OCI-M2 (cell line): ENCODE results near the gene KCND2.

Experiments
- DNase-seq: peaks from one replicate; lab custom pipeline; 2025; ENCODE audit not compliant: unreplicated experiment; lab: John Stamatoyannopoulos, UW

KCND2 gene

DNA sequence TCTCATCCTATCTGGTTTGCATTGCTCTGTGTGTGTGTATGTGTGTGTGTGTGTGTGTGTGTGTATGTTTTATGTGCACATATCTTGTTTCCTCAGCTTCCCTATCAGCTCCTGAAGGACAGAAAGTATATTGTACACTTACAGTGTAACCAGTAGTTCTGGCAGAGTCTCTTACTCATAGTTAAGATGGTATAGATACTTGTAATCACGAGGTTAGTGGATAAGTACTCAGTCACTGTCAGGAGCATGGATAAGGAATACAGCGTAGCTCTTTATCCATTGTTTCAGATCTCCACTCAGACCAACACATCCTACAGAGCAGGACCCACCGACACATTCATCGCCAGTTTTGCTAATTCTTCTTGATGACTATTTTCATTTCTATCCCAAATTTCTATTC lies 309.9 kb downstream of the KCND2 start:
- DNase-seq = no peak

DNA sequence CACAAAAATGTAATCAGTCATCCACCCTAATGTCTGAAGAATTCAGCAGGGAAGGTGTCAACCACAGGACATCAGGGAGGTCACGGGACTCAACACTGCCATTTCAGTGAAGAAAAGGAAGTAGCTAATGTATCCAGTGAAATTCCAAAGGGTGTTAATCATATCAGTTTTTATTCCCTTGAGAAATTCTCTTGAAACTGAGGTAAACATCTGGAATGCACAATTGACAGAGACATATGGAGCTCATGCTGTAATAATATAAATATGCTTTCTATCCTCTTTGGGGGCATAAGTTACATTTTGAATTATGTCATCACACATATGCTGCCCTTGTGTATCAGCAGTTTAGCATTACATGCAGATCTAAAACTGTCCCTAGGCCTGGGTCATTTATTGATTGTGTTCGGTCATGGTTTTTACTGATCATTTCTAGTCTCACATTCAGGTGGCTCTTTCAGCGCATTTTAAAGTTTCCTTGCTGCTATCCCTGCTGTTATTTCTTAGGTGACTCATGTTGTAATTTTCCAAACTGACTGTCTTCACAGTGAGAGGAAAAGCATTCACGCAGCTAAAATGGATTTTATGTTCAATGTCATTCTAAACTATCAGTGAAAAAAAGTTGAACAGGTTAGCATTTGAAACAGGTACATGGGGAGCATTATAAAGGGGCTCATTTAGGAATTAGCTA lies 311.1 kb downstream of the KCND2 start:
- DNase-seq = no peak

DNA sequence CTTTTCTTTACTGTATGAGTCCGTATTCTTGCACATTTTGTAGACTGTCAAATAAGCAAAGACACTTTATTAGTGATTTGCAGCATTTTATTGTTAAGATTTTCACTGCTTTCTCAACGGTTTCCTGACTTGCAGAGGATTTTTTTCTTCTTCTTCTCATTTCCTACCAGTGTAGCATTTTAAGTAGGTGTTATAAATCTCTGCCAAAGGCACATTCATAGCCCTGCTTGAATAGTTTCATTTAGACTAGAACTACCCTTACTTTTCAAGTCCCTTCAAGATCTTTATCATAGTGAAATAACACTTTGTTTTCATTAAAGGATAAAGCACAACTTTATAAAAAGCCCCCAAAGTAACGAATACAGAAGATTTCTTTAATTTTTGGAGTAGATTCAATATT lies 313.6 kb downstream of the KCND2 start:
- DNase-seq = no peak

DNA sequence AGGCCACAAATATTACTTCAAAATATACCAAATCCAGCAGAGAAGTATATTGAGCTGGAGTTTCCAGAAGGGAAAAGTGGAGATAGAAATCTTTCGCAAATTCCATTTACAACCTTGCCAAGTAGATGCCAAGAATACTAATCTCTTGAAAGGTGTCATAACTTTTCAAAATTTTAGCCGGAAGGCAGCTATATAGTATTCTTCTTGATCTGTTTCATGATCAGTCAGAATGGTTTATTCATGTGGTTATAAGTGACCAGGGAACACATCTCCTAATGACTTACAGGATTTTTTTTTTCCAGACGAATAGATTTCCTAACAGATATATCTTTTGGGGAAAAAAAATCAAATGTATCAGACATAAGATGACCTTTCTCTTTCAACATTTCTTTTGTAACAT lies 314.3 kb downstream of the KCND2 start:
- DNase-seq = no peak

DNA sequence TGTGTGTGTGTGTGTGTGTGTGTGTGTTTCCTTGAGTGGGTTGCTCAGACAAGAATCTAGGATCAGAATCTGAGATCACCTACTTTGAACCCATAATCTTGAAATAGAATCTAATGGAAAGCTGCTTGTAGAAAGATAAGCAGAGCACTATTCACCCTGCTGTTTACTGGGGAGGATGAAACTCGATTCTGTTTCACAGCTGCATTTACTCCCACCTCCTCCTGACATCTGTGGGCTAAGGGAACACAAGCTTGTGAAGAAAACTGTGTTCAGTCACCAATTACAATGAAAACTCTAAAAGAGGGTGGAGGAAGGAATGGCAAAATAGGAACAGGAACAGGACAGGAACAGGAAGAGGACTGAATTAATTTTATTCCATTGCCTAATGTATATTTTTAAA lies 315.4 kb downstream of the KCND2 start:
- no peak for DNase-seq

DNA sequence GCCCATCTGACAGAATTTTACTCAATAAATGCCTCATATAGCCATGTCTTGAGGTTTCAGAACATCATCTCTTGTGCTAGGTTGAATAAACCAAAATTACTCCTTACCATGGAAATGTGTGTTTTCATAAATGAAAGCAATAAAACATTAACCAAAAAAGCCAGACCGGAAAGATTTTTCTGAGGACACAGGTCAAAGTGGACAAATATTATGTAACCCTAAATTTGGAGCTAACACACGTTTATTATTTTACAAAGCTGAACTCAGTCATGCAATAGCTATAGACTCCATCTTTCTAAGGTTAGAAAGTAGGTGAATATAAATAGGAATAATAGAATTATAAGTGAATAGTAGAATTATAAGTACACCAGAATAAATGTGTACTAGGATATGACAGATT lies 315.9 kb downstream of the KCND2 start:
- no peak for DNase-seq

DNA sequence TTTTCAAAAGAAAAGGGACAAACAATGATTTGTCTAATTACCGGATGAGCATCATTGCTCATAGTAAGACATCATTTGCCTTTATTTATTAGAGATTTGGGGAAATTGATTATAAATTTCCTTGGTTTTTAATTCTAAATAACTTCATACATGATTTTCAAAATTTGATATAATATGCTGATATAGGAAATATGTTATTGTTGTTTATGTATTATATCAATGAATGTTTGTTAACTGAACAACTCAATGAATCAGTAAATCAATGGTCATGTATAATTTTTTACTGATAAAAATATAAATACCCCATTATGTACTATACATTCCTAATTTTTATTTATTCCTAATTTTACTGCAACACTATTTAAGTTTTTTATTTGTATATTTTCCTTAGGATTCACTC lies 327.6 kb downstream of the KCND2 start:
- no peak for DNase-seq

DNA sequence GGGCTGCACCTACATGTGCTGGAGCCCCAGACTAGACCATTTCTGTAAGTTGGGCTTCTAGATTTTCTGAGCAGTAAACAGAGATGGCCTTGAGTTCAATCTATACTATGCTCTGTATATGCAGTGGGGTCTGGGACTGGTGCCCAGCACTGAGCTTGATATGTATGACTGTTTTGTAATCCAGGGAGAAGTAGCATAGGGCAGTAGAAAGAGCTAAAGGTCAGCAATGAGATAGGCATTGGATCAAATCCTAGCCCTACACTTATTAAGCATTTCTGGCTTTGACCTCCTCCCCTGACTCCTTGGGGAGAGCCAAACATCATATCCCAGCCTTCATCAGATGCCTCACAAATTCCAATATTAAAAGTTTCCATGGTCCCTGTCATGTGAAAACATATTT lies 330.4 kb downstream of the KCND2 start:
- no peak for DNase-seq

DNA sequence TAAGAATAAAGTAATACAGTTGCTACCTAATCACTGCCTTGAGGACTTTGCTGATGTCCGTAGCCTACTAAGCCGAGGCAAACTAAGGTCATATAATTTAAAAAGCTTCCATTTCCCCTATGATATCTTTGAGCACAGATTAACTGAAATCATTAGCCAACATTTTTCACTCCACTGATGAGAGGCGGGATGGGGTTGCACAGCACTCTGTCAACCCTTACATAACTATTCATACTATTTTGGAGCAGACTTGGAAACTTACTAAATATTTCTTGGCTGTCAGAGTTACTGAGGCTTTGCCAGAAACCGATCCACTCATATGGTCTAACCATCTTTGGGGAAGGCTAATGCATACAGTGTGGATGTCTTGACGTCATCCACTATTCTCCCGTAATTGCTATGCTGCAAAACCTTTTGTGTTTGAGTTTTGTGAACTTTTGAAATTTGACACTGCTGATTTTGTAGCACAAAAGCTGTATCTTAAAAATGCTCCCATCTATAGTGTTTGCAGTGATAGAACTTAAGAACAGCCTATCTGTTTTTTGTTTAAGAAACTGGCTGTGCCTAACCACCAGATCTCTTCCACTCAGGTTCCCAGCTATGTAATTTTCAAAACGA lies 336.3 kb downstream of the KCND2 start:
- DNase-seq = no peak

DNA sequence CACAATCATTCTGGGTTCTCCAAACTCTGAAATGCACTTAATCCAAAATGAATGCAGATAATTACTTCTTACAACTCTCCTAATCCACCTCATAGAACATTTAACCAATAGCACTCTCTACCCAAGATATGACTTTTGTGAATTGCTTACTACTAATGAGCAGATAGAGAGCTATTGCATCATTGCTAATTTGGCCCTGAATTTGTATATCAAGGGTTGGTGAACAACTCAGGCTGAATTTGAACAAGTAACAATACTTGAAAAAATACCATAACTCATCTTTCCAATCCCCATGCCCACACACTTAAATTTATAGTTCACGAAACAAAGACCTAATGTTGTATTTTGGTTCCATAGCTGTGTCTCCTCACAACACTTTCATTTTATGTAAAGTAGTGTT lies 339.0 kb downstream of the KCND2 start:
- no peak for DNase-seq

DNA sequence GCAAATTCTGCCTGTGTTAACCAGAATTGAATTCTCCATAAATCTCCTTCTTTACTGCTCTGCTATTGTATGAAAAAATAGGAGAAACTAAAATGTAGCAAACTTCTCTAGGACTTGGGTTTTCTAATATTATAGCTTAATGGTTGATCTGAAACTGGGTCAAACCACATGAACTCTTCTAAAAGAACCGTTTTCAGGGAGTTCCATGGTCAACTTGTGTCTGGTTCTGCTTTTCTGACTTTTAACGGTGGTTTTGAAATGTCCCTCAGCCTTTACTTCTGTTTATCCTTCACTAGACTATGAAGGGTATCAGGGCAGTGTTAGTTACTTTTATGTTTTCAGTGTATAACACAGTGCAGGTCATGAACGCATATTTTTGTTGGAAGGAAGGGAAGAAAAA lies 342.7 kb downstream of the KCND2 start:
- DNase-seq = no peak

DNA sequence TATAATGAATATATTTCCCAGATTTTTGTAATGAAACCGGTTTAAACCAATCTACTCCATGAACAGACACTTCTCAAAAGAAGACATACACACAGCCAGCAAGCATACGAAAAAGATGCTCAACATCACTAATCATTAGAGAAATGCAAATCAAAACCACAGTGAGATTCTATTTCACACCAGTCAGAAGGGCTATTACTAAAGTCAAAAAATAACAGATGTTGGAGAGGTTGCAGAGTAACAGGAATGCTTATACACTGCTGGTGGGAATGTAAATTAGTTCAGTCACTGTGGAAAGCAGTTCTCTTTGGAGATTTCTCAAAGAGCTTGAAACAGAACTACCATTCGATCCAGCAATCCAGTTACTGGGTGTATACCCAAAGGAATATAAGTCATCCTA lies 344.3 kb downstream of the KCND2 start:
- DNase-seq = no peak

DNA sequence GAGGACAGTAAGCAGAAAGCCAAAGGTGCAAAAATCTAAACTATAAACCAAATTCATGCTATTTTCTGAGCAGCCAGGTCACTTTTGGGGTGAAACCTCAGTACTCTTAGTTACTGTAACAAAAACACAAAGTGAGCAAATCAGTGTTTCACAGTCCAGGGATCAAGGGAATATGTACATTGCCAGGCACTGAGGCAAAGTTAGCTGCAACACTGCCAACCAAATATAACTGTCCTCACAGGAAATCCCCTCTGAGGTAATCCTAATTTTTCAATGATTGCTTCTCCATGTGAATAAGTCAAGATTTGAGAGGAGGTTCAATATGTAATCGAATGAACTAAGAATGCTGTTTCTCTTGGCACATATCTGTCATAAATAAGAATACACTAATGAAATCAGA lies 355.3 kb downstream of the KCND2 start:
- no peak for DNase-seq

DNA sequence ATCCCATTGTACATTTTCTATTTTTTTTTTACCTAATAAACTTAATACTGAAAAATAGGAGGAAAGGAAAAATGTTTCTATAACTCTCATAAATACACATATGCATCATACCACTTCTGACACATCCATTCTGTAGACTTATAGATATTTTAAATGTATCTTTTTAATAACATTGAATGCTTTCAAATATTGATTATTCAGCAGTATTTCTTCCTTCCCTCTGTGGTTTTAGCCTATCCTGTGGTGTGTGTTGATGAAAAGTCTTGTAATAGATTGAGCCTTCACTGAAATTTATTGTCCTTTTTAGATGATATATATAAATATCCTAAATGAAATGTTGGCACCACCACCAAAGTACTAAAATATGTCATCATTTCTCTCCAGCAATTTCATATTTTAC lies 366.9 kb downstream of the KCND2 start:
- no peak for DNase-seq

DNA sequence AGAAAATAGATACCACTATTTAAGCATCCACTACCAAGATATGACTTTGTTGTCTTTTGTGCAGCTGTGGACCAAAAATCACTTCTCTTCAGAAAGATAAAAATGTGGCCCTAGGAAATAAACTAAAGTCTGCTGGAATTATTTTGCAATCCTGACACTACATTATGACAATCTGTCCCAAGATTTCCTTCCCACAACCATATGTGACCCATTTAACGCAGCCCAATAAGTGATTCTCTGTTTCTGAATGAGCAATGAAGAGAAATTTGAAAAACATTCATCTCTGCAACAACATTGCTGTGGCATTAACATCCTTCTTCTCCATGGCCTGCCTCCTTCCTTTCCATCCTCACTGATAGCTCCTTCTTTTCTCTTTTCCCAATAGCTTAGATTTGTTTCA lies 373.0 kb downstream of the KCND2 start:
- DNase-seq = no peak

DNA sequence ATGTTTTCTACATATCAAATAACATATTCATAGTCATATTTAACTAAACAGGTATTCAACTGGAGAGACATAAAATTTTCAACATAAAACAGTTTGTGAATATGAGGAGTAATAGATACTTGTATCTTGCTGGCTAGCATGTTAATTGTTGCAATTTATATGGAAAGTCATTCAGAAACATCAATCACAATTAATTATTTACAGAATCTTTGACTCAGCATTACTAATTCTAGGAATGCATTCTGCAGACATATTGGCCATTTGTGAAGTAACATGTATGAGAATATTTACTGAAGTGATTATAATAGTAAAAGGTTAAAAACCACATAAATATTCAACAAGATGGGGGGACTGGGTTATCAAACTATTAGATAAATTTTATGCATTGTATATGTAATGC lies 381.3 kb downstream of the KCND2 start:
- no peak for DNase-seq

DNA sequence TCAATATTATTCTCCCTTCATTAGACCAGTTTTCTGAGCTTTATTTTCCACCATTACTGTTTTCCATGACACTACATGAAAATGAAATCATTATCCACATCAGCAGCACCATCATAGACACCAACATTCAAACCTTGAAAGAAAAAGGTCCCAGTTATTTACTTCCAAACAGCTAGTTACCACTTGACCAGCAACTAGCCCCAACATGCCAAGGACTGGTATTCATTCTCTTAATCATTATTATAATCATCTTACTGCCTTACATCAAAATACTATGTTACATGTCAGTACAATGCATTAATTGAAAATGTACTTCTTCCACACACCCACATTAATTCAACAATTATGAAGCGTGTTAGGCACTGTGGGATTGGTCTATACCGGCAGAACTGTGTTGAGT lies 385.5 kb downstream of the KCND2 start:
- DNase-seq = no peak

DNA sequence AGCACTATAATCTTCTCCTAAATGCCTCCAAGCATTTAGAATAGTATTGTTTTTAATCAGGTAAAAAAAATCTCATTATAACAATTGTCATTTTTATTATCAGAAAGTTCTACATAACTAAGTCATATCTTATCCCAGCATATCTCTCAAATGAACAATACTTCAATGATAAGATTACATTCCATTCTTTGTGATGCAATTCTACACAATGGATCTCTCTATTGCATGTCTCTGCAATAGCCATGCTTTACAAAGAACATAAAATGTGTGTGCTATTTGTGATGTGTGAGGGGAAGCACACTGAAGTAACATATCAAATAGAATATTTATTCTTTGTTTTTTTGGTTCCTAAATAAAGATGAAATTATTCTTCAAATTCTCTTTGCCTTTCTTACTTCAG lies 389.3 kb downstream of the KCND2 start:
- no peak for DNase-seq

DNA sequence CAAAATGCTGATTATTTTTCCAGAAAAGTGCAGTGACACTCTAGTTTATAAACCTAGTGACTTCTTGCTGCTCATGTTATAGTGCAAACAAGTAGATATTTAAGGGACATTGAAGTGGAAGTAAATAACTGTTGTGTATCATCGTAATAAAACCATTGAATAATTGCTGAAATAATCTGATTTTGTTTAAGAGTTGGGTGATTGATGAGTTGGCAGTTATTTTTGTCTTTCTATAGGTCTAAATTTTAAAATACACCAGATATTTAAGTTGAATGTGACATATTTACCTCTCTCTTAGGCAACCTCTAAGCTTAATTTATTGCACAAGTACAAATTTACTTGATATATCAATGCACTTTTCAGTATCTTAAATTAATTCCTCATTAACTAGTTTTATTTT lies 392.1 kb downstream of the KCND2 start:
- no peak for DNase-seq

DNA sequence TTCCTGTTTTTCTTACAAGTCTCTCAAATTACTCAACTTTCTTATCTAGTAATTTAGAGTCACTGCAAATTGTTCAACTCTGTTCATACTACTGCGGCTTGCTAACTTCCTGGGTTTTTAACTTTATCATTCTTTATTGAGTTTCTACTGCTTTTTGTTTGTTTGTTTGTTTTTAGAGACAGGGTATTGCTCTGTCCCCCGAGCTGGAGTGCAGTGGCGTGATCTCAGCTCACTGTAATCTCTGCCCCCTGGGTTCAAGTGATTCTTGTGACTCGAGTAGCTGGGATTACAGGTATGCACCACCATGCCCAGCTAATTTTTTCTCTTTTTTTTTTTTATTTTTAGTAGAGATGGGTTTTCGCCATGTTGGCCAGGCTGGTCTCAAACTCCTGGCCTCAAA lies 402.1 kb downstream of the KCND2 start:
- DNase-seq = no peak

DNA sequence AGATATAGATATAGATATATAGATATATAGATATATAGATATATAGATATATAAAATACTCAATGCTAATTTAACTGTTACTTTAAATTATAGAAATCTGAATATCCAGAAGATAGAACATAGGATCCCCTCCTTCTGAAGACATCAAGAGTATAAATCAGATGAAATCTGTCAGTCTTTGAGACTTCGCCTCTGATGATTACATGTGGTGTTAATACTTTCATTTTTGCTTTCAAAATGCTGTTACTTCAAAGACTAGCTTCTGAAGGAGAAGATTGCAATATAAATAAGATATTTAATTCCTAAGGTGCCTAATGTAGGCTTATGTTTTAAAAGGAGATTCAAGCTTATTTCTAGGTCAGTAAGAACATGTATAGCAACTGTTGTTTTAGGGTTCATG lies 404.6 kb downstream of the KCND2 start:
- DNase-seq = no peak

DNA sequence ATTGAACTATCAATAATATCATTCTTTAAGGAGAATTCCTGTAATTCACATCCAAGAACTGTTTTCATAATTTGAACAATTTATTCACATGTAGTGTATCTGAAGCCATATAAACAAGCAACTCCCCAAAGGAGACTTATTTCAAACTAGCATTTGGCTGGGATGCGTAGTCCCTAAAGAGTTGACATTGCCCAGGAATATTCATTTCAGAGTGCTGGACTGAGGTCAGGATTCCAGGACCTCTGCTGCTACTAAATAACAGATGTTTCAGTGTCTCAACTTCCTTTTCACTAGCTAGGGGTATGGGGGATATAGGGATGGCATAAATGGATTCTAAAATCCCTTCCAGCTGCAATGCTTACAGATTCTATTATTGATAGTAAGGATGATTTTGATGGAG lies 408.0 kb downstream of the KCND2 start:
- no peak for DNase-seq

DNA sequence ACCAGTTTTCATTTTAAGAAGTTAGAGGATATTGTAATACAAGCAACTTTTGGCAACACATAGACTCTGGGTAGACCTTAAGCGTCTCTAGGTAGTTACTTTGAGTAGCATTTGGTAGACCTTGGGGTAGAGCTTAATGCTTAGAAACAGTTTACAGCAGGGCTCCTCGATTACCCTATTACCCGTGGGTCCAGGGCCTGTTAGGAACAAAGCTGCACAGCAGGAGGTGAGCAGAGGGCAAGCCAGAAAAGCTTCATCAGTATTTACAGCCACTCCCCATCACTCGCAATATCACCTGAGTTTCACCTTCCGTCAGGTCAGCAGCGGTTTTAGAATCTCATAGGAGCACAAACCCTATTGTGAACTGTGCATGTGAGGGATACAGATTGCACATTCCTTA lies 411.5 kb downstream of the KCND2 start:
- DNase-seq = no peak
